Measurements from ENCODE around the gene FAM151A. TPM values are rescaled to one million over a fixed set of nuclear protein-coding genes. Genes with fewer than 3 reads are reported as not detected.

The FAM151A gene
- total RNA-seq, 1 donor from 2014 or later = not detected

GRCh38 chr1:54571803-54572541 lies 51.4 kb downstream of the FAM151A start:
- TF ChIP-seq CTCF (IDR thresholded peaks at IDR 0.05; ENCODE audit: insufficient read depth, low read length, severe bottlenecking) = no peak
- Histone ChIP-seq H3K36me3 (ENCODE audit: control insufficient read depth, insufficient read depth, low read length) (no peaks in the 10 kb centered on the region), H3K4me3 (ENCODE audit: low read depth, low read length) (no peak overlapping the region), H3K27me3 (ENCODE audit: control insufficient read depth, insufficient read depth, low read length) (no peaks in the 10 kb centered on the region)
- DNase-seq (ENCODE audit: low read depth) (no peak), FAIRE-seq (no peak)

- TF ChIP-seq CTCF (IDR thresholded peaks at IDR 0.05; ENCODE audit: insufficient read depth, low read length, severe bottlenecking) = no peak
- Histone ChIP-seq H3K4me3 (ENCODE audit: low read depth, low read length) (no peak overlapping the region), H3K27me3 (ENCODE audit: control insufficient read depth, insufficient read depth, low read length) (no peaks in the 10 kb centered on the region), H3K36me3 (ENCODE audit: control insufficient read depth, insufficient read depth, low read length) (no peaks in the 10 kb centered on the region)
- DNase-seq (ENCODE audit: low read depth) (peak; percentile 26), FAIRE-seq (peak; percentile 90)
These were observed 52.0 kb downstream of the FAM151A start for GRCh38 chr1:54571326-54571725.

- FAIRE-seq (no peak), DNase-seq (ENCODE audit: low read depth) (no peak)
These were observed 53.2 kb downstream of the FAM151A start for GRCh38 chr1:54570161-54570560.

GRCh38 chr1:54569339-54569738 lies 54.0 kb downstream of the FAM151A start:
- no peak for TF ChIP-seq CTCF (IDR thresholded peaks at IDR 0.05; ENCODE audit: insufficient read depth, low read length, severe bottlenecking)
- FAIRE-seq (no peak), DNase-seq (ENCODE audit: low read depth) (no peak)
- H3K27me3 ChIP-seq (ENCODE audit: control insufficient read depth, insufficient read depth, low read length) = no peaks in the 10 kb centered on the region
- H3K36me3 ChIP-seq (ENCODE audit: control insufficient read depth, insufficient read depth, low read length) = no peaks in the 10 kb centered on the region
- H3K4me3 ChIP-seq (ENCODE audit: low read depth, low read length) = no peak overlapping the region

More at GRCh38 chr1:54570161-54570560, 53.2 kb downstream of the FAM151A start:
- no peak for TF ChIP-seq CTCF (IDR thresholded peaks at IDR 0.05; ENCODE audit: insufficient read depth, low read length, severe bottlenecking)
- Histone ChIP-seq H3K27me3 (ENCODE audit: control insufficient read depth, insufficient read depth, low read length) (no peaks in the 10 kb centered on the region), H3K4me3 (ENCODE audit: low read depth, low read length) (no peak overlapping the region), H3K36me3 (ENCODE audit: control insufficient read depth, insufficient read depth, low read length) (no peaks in the 10 kb centered on the region)

GRCh38 chr1:54567961-54568360 lies 55.4 kb downstream of the FAM151A start:
- DNase-seq (ENCODE audit: low read depth) (peak; percentile 47), FAIRE-seq (peak; percentile 68)
- Histone ChIP-seq H3K4me3 (ENCODE audit: low read depth, low read length) (no peak overlapping the region), H3K27me3 (ENCODE audit: control insufficient read depth, insufficient read depth, low read length) (no peaks in the 10 kb centered on the region), H3K36me3 (ENCODE audit: control insufficient read depth, insufficient read depth, low read length) (no peaks in the 10 kb centered on the region)
- no peak for TF ChIP-seq CTCF (IDR thresholded peaks at IDR 0.05; ENCODE audit: insufficient read depth, low read length, severe bottlenecking)

Data from bronchial epithelial cell (primary cell).